HL-60 (cell line): ENCODE results near the gene PAH.

Experiments
- DNase-seq, 2 experiments: peaks; one replicate each; pipeline ENCODE4 v3.0.0-alpha.2; 2010 to 2020; ENCODE audit warnings: low read depth in 1 of 2, low spot score in 1 of 2
- H3K27ac ChIP-seq: fragments of 250-450 bp; sonication (Bioruptor Pico); replicated peaks from 2 replicates; pipeline ENCODE4 v1.5.1; 2020; ENCODE audit warnings: mild to moderate bottlenecking, moderate library complexity
- H3K27me3 ChIP-seq: fragments of 250-450 bp; sonication (Bioruptor Pico); 2 replicates; pipeline ENCODE4 v1.5.1; 2021; ENCODE audit warnings: mild to moderate bottlenecking, moderate library complexity; ENCODE audit not compliant: insufficient read depth, poor library complexity, severe bottlenecking
- H3K4me3 ChIP-seq: replicated peaks from 2 replicates; pipeline ENCODE4 v1.5.1; 2011; ENCODE audit warnings: mild to moderate bottlenecking, control low read depth, low read length; ENCODE audit not compliant: insufficient read depth
- GABPA ChIP-seq: IDR thresholded peaks from 2 replicates; pipeline ENCODE4 v1.6.1; 2012; ENCODE audit warnings: low read depth
- POLR2AphosphoS5 ChIP-seq: IDR thresholded peaks from 2 replicates; pipeline ENCODE4 v1.6.1; 2012; ENCODE audit warnings: low read depth
- REST ChIP-seq: IDR thresholded peaks from 2 replicates; pipeline ENCODE4 v1.6.1; 2012; ENCODE audit warnings: low read depth; ENCODE audit not compliant: insufficient replicate concordance
- SPI1 ChIP-seq: IDR thresholded peaks from 2 replicates; pipeline ENCODE4 v1.6.1; 2012; ENCODE audit warnings: low read depth, mild to moderate bottlenecking, borderline replicate concordance
- TF ChIP-seq, protein P1 (sequence below): IDR thresholded peaks from one replicate; pipeline ENCODE4 v1.5.1; 2011; ENCODE audit warnings: low read length, control low read depth, inconsistent platforms; ENCODE audit not compliant: insufficient read depth

Gene PAH

DNA sequence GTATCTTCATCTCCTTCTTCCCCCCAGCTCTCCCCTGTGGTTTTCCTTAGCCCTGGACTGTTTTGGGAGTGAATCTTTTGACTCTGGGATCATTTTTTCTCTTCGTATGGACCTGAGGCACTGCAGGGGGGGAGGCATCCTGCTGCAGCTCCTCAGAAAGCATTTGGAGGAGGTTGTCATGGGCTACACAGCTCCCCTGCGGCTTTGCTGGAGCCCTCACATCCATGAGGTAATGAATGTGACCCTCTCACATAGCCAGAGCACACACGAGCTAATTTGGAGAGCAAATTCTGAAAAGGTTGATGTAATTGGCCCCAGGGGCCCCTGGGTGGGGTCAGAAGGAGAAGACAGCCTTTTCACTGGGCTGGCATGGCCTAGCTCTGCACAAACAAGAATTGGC lies 110.9 kb downstream of the PAH start:
- no peak for DNase-seq
- TF ChIP-seq, protein P1, sequence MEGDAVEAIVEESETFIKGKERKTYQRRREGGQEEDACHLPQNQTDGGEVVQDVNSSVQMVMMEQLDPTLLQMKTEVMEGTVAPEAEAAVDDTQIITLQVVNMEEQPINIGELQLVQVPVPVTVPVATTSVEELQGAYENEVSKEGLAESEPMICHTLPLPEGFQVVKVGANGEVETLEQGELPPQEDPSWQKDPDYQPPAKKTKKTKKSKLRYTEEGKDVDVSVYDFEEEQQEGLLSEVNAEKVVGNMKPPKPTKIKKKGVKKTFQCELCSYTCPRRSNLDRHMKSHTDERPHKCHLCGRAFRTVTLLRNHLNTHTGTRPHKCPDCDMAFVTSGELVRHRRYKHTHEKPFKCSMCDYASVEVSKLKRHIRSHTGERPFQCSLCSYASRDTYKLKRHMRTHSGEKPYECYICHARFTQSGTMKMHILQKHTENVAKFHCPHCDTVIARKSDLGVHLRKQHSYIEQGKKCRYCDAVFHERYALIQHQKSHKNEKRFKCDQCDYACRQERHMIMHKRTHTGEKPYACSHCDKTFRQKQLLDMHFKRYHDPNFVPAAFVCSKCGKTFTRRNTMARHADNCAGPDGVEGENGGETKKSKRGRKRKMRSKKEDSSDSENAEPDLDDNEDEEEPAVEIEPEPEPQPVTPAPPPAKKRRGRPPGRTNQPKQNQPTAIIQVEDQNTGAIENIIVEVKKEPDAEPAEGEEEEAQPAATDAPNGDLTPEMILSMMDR = no peak
- TF ChIP-seq SPI1 = no peak
- TF ChIP-seq POLR2AphosphoS5 = no peak
- no peak for TF ChIP-seq REST
- TF ChIP-seq GABPA = no peak
- H3K27me3 ChIP-seq = no peaks in the 10 kb centered on the region
- H3K27ac ChIP-seq = no peak overlapping the region
- no peak overlapping the region for H3K4me3 ChIP-seq

- H3K27me3 ChIP-seq = no peaks in the 10 kb centered on the region
- no peak overlapping the region for H3K27ac ChIP-seq
- no peak overlapping the region for H3K4me3 ChIP-seq
- no peak for DNase-seq
- no peak for TF ChIP-seq GABPA
- TF ChIP-seq REST = no peak
- TF ChIP-seq, protein P1 = no peak
- no peak for TF ChIP-seq SPI1
- no peak for TF ChIP-seq POLR2AphosphoS5
These were observed 116.5 kb downstream of the PAH start for GRCh38 chr12:102800565-102800964.

DNA sequence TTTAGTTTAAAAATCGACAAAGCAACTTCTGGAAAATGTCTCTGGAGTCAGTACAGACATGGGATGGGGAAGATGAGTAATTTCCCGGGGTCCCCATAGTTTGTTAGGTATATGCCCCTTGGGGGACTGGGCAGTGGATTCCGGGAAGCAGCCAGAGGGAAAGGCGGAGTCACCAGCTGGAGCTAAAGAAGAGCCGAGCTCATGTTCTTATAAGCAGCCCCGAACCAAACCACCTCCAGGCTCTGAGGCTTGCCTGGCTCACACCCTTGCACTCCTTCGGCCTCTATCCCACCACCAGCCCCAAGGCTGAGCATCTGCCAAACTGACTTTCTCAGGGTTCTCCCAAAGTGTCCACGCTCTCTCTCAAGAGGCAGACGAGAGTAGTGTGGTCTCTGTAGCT lies 117.8 kb downstream of the PAH start:
- Histone ChIP-seq H3K27ac (no peak overlapping the region), H3K27me3 (no peaks in the 10 kb centered on the region), H3K4me3 (no peak overlapping the region)
- DNase-seq = no peak
- TF ChIP-seq GABPA (no peak), POLR2AphosphoS5 (no peak), SPI1 (no peak), REST (no peak)
- TF ChIP-seq, protein P1 = no peak
